ENCODE results near the gene CTSF.
"Not testable (repeated sequence)": the region's sequence is repeated elsewhere in the genome, so short reads cannot be mapped to it uniquely, and the experiment has no call there.

GRCh38 chr11:66585447-66585846 lies 17.0 kb upstream of the CTSF start:
- not testable (repeated sequence) for TF ChIP-seq POLR2AphosphoS5 (IDR thresholded peaks at IDR 0.05; ENCODE audit: borderline replicate concordance, low read depth, low read length); EZH2 (IDR thresholded peaks at IDR 0.05)
